Measurements from ENCODE around the gene DPEP1.

GRCh38 chr16:89593841-89594240 is 19.6 kb upstream of the DPEP1 start:
- TF ChIP-seq GATA3 (IDR thresholded peaks at IDR 0.05; ENCODE audit: low read depth, low read length) = no peak
- no peak for TF ChIP-seq GATA2 (IDR thresholded peaks at IDR 0.05; ENCODE audit: low read depth, low read length)
